Mesodermal cell (in vitro differentiated cells): Measurements from ENCODE around the gene SAMD4B.

Experiments
- H3K27ac ChIP-seq: 2 replicates; pipeline ENCODE4 v1.7.0; 2013; ENCODE audit warnings: mild to moderate bottlenecking, low read depth, low read length, moderate library complexity; ENCODE audit not compliant: severe bottlenecking
- H3K36me3 ChIP-seq: 2 replicates; pipeline ENCODE4 v1.7.1; 2013; ENCODE audit warnings: mild to moderate bottlenecking, low read length, moderate library complexity; ENCODE audit not compliant: control insufficient read depth, insufficient read depth
- H3K4me1 ChIP-seq: one replicate; pipeline ENCODE4 v1.7.1; 2013; ENCODE audit warnings: mild to moderate bottlenecking, low read length; ENCODE audit not compliant: insufficient read depth, control insufficient read depth, poor library complexity, severe bottlenecking
- H3K4me3 ChIP-seq: 2 replicates; pipeline ENCODE4 v1.7.0; 2013; ENCODE audit warnings: low read length, control low read depth, mild to moderate bottlenecking; ENCODE audit not compliant: insufficient read depth, poor library complexity, severe bottlenecking; ENCODE audit errors: extremely low read depth
- H3K9me3 ChIP-seq: 2 replicates; pipeline ENCODE4 v1.7.1; 2013; ENCODE audit warnings: mild to moderate bottlenecking, low read length, moderate library complexity; ENCODE audit not compliant: control insufficient read depth
- WGBS, 2 experiments: methylation state at CpG; one replicate each; pipeline ENCODE4 v1.1.5; 2013; ENCODE audit warnings: missing lambda C conversion rate in 2 of 2; ENCODE audit not compliant: insufficient coverage in 2 of 2; 5-methylcytosine and 5-hydroxymethylcytosine counted together

Gene SAMD4B

DNA sequence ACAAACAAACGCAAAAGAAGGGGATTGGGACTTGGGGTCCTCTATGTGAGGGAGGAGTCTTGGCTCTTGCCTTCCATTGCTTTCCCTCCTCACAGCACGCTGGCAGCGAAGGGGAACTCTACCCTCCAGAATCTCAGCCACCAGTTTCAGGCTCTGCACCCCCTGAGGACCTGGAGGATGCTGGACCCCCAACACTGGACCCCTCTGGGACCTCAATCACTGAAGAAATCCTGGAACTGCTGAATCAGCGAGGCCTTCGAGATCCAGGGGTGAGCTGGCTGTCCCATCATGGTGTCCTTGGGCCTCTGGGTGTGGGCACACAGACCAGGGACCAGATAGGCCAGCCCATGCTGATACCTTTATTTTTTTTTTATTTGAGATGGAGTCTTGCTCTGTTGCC lies 79.8 kb downstream of the SAMD4B start:
- no peak overlapping the region for H3K27ac ChIP-seq
- peaks cover 2% of the 10 kb centered on the region for H3K4me1 ChIP-seq
- 100% methylated on average over 1 to 2 of the region's 5 CpGs for WGBS, 2 experiments
- H3K9me3 ChIP-seq, result no peaks in the 10 kb centered on the region
- H3K4me3 ChIP-seq, result no peak overlapping the region
- H3K36me3 ChIP-seq, result peaks cover 94% of the 10 kb centered on the region

DNA sequence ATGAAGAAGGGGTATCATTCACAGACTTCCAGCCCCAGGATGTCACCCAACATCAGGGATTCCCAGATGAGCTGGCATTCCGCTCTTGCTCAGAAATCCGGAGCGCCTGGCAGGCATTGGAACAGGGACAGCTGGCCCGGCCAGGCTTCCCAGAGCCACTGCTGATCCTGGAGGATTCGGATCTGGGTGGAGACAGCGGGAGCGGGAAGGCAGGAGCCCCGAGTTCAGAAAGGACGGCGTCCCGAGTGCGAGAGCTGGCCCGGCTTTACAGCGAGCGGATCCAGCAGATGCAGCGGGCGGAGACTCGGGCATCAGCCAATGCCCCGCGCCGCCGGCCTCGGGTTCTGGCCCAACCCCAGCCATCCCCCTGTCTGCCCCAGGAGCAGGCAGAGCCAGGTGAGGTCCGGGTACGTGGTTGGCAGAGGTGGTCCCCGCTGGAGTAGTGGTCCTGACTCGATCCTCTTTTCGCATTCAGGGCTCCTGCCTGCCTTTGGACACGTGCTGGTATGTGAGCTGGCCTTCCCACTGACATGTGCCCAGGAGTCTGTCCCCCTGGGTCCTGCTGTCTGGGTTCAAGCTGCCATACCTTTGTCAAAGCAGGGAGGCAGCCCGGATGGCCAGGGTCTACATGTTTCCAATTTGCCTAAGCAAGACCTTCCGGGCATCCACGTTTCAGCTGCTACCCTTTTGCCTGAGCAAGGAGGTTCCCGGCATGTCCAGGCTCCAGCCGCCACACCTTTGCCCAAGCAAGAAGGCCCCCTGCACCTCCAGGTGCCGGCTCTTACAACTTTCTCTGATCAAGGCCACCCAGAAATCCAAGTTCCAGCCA lies 81.3 kb downstream of the SAMD4B start:
- Histone ChIP-seq H3K36me3 (peaks cover 79% of the 10 kb centered on the region), H3K9me3 (no peaks in the 10 kb centered on the region), H3K4me3 (no peak overlapping the region), H3K27ac (peak overlapping the region; percentile 49), H3K4me1 (peaks cover 10% of the 10 kb centered on the region)
- WGBS, 2 experiments, result 93 to 96% methylated on average over 28 to 35 of the region's 35 CpGs

DNA sequence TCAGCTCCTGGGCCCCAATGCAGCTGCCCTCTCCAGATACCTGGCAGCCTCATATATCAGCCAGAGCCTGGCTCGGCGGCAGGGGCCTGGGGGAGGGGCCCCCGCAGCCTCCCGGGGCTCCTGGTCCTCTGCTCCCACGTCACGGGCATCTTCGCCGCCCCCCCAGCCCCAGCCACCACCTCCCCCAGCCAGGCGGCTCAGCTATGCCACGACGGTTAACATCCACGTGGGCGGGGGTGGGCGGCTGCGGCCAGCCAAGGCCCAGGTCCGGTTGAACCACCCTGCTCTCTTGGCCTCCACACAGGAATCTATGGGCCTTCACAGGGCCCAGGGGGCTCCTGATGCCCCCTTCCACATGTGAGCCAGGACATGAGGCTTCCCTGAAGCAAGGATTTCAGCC lies 82.7 kb downstream of the SAMD4B start:
- Histone ChIP-seq H3K4me1 (peaks cover 17% of the 10 kb centered on the region), H3K36me3 (peaks cover 66% of the 10 kb centered on the region), H3K4me3 (no peak overlapping the region), H3K27ac (no peak overlapping the region), H3K9me3 (no peaks in the 10 kb centered on the region)
- WGBS, 2 experiments, result 92 to 94% methylated on average over 7 to 16 of the region's 16 CpGs

DNA sequence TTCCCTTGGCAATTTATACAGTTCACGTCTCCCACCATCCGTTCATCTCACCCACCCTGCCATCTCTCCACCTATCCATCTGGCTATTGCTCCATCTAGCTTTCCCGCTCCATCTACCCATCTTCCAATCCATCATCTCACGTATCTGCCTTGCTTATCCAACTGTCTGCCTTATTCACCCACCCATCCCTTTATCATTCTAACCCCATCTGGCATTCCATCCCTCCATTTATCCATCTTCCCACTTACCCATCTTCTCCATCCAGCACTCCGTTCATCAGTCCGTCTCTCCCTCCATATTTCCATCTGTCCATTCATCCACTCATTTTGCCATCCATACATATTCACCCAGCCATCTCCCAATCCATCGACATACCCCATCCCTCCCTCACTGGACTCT lies 83.5 kb downstream of the SAMD4B start:
- Histone ChIP-seq H3K4me3 (no peak overlapping the region), H3K27ac (no peak overlapping the region), H3K9me3 (no peaks in the 10 kb centered on the region), H3K36me3 (peaks cover 58% of the 10 kb centered on the region), H3K4me1 (peaks cover 23% of the 10 kb centered on the region)
- 93 to 96% methylated on average over 7 of the region's 7 CpGs for WGBS, 2 experiments

DNA sequence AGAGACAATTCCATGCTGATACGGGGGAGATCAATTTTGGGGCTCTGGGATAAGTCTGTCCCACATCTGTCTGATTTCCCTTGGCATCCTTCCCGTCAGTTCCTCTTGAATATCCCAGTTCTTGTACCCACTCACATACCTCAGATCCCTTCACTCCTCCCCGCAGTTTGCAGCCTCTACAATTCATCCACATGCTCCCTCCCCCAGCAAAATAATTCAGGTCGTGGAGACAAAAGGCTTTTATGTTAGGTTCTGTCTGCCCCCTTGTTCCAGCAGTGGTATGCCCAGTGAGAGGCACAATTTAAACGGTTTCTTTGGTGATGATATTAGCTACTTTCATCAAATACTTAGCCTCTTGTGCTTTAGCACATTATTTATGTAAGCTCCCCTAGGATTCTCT lies 83.9 kb downstream of the SAMD4B start:
- Histone ChIP-seq H3K27ac (peak overlapping the region; percentile 16), H3K4me3 (no peak overlapping the region), H3K36me3 (peaks cover 56% of the 10 kb centered on the region), H3K9me3 (no peaks in the 10 kb centered on the region), H3K4me1 (peaks cover 27% of the 10 kb centered on the region)
- WGBS, 2 experiments, result 65 to 78% methylated on average over 3 to 4 of the region's 5 CpGs

DNA sequence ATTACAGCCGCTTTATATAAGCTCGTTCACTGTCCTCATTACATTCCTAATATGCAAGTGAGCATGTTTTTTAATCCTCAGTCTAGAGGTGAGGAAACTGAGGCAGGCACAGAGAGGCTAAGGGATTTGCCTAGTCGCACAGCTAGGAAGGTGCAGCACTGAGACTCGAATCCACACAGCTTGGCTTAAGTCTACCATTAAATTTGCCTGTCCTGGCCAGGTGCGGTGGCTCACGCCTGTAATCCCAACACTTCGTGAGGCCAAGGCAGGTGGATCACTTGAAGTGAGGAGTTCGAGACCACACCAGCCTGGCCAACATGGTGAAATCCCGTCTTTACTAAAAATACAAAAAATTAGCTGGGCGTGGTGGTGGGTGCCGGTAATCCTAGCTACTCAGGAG lies 85.5 kb downstream of the SAMD4B start:
- Histone ChIP-seq H3K4me1 (peaks cover 29% of the 10 kb centered on the region), H3K27ac (peak overlapping the region; percentile 95)
- 92 to 93% methylated on average over 10 to 11 of the region's 11 CpGs for WGBS, 2 experiments

DNA sequence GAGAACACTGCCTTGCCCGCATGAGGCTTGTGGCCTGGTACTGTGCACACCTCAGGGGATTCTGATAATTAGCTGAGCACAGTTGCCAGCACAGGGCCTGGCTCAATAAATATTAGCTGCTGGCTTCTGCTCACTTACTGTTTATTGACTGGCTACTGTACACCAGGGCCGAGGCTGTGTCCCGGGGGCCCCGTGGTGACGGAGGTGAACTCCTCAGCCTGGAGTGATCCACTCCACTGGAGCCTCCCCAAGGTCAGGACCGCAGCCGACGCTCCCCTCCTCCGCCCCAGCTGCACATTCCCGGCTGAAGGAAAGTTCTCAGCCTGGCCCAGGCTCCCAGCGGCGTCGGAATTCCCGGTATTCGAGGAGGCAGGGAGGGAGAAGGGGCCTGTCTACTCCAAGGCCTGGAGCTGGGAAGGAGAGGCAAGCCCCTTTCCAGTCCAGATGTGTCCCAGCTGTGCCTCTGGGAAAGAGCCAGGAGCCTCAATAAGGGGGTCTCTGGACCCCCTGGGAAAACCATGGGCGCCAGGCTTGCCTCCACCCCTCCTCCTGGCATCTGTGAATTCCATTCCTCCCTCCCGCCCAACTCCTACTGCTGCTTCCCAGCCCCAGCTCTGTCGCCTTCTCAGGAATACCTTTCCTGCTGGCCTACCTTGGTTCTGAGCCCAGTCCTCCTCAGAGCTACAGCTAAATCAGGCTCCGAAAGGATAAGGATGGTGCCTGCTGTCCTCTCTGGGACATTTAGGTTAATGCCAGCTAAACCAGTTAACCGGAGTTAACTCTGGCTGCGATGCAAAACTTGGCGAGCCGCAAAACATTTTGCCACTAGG lies 86.3 kb downstream of the SAMD4B start:
- peaks cover 29% of the 10 kb centered on the region for H3K4me1 ChIP-seq
- no peak overlapping the region for H3K4me3 ChIP-seq
- WGBS, 2 experiments, result 24 to 34% methylated on average over 15 to 23 of the region's 23 CpGs
- H3K9me3 ChIP-seq, result no peaks in the 10 kb centered on the region
- peak overlapping the region; percentile 95 for H3K27ac ChIP-seq
- H3K36me3 ChIP-seq, result peaks cover 47% of the 10 kb centered on the region

More for the DNA sequence above, 85.5 kb downstream of the SAMD4B start:
- H3K36me3 ChIP-seq, result peaks cover 47% of the 10 kb centered on the region
- H3K9me3 ChIP-seq, result no peaks in the 10 kb centered on the region
- no peak overlapping the region for H3K4me3 ChIP-seq

DNA sequence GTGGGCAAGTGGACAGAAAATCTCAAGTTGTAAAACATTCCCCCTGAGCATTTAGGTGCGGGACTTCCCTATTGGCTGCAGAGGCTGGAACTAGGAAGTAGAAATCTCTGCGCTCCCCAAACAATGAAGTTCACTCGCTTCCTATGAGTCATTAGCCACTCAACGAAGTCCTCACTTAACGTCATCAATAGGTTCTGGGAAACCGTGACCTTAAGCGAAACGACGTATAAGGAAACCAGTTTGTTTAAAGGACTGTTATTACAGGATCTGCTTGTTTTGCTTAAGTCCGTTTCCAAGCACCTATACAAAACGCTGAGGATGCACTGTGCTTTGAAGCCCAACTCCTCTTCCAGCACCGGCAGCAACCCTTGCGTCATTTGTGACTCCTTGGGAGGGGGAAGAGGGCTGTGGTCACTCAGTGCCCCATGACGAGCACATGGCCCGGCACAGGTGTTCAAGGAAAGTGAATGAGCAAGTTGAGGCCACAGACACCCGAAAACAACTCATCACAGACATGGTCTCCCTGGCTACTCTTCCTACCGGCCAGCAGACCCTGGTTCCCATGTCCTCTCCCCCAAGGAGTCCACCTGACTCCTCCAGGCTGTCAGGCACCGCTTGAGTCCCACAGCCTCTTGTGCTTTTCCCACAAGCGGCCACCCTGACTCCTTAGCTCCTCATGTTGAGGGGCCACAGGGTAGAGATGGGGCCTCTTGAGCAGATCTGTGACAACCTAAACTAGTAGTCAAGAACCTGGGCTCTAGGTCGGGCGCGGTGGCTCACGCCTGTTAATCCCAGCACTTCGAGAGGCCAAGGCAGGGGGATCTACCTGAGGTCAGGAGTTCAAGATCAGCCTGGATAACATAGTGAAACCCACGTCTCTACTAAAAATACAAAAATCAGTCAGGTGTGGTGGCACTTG lies 88.7 kb downstream of the SAMD4B start:
- peak overlapping the region; percentile 87 for H3K27ac ChIP-seq
- no peaks in the 10 kb centered on the region for H3K9me3 ChIP-seq
- H3K4me3 ChIP-seq, result no peak overlapping the region
- 83 to 87% methylated on average over 15 to 21 of the region's 25 CpGs for WGBS, 2 experiments
- H3K4me1 ChIP-seq, result peaks cover 33% of the 10 kb centered on the region
- peaks cover 39% of the 10 kb centered on the region for H3K36me3 ChIP-seq

DNA sequence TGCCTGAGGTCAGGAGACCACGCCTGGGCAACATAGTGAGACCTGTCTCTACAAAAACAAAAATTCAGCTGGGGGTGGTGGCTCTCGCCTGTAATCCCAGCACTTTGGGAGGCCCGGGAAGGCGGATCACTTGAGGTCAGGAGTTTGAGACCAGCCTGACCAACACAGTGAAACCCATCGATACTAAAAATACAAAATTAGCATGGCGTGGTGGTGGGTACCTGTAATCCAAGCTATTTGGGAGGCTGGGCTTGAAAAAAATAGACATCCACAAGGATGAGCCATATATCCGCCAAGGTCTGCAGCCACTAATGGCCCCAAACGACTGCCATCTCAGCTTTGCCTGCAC lies 90.4 kb downstream of the SAMD4B start:
- H3K27ac ChIP-seq, result no peak overlapping the region
- H3K9me3 ChIP-seq, result no peaks in the 10 kb centered on the region
- H3K36me3 ChIP-seq, result peaks cover 33% of the 10 kb centered on the region
- WGBS, 2 experiments, result 94 to 95% methylated on average over 7 of the region's 8 CpGs
- H3K4me3 ChIP-seq, result no peak overlapping the region
- peaks cover 38% of the 10 kb centered on the region for H3K4me1 ChIP-seq

DNA sequence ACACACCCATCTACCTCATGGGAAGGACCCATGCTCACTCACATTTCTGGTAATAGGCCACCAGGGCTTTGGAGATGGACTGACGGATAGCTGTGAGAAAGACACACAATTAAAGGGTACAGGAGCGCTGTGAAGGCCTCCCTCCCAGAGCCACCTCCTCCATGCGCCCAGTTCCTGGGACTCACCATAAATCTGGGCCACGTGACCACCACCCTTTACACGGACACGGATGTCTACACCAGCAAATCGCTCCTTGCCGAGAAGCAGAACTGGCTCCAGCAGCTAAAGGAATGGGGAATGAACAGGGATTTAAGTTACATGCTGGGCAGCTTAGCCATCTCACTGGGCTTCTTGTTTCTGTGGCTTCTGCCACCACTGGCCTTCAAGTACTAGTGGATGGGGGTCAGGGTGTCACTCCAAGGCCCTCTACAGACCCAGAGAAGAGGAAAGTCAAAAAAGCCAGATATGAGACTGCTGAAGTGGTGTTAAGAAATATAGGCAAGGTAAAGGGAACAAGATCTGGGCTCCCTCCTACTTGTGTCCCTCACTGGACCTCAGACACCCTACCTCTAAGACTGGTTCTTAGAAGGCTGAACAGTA lies 91.4 kb downstream of the SAMD4B start:
- peaks cover 33% of the 10 kb centered on the region for H3K36me3 ChIP-seq
- 92 to 98% methylated on average over 6 to 7 of the region's 8 CpGs for WGBS, 2 experiments
- no peak overlapping the region for H3K4me3 ChIP-seq
- H3K27ac ChIP-seq, result peak overlapping the region; percentile 49
- H3K4me1 ChIP-seq, result peaks cover 30% of the 10 kb centered on the region
- no peaks in the 10 kb centered on the region for H3K9me3 ChIP-seq
